Right atrium auricular region (tissue), 2 donors: ENCODE data around the gene TULP1. TPM values are rescaled to one million over a fixed set of nuclear protein-coding genes. Genes with fewer than 3 reads are reported as not detected.

Experiments
- DNase-seq: peaks from one replicate; pipeline ENCODE4 v3.0.0-alpha.2; 2019; ENCODE audit warnings: low spot score
- H3K27ac ChIP-seq, 2 donors: fragments of 200-600 bp; sonication (generic); 1 replicate in 1 of 2; 2 replicates in 1 of 2; pipeline ENCODE4 v1.5.1; 2016 to 2019
- H3K27me3 ChIP-seq, 2 donors: fragments of 200-600 bp; sonication (generic); one replicate each; pipeline versions ENCODE4 v1.5.1 to v1.6.0; 2017 to 2019
- H3K36me3 ChIP-seq: fragments of 200-600 bp; sonication (generic); one replicate; pipeline ENCODE4 v1.5.1; 2016
- H3K4me1 ChIP-seq, 2 donors: fragments of 200-600 bp; sonication (generic); one replicate each; pipeline versions ENCODE4 v1.5.1 to v1.6.0; 2017 to 2019
- H3K4me3 ChIP-seq, 2 donors: fragments of 200-600 bp; sonication (generic); 1 replicate in 1 of 2; 2 replicates in 1 of 2; pipeline ENCODE4 v1.5.1; 2017 to 2019; ENCODE audit warnings: mild to moderate bottlenecking in 1 of 2, moderate library complexity in 1 of 2
- H3K9me3 ChIP-seq, 2 donors: fragments of 200-600 bp; sonication (generic); one replicate each; pipeline ENCODE4 v1.5.1; 2019
- CTCF ChIP-seq, 2 donors: fragments of 200-600 bp; sonication (generic); IDR thresholded peaks; one replicate each; pipeline ENCODE4 v1.5.1; 2019; ENCODE audit warnings: antibody characterized with exemption in 2 of 2
- microRNA-seq, 2 donors: library from miRNA; unstranded; fragments of <30 nt; microRNA quantifications; one replicate each; pipeline ENCODE4, GENCODE V29; 2016 to 2017; ENCODE audit warnings: borderline number of aligned reads in 2 of 2, borderline replicate concordance in 1 of 2
- total RNA-seq, 2 donors: library from RNA; depleted of rRNA; stranded (reverse); fragments of >200 nt; gene quantifications; one replicate each; pipeline ENCODE4 v1.1.0, GENCODE V29; 2016

Gene TULP1
- total RNA-seq, 2 donors from 2014 or later, result not detected

GRCh38 chr6:35449287-35449881, 63.3 kb downstream of the TULP1 start:
- Histone ChIP-seq H3K4me1 (peaks cover 0 to 26% of the 10 kb centered on the region in 2 donors), H3K27me3 (no peaks in the 10 kb centered on the region), H3K9me3 (no peaks in the 10 kb centered on the region), H3K36me3 (no peaks in the 10 kb centered on the region), H3K4me3 (no peak overlapping the region), H3K27ac (no peak overlapping the region)
- DNase-seq, result no peak
- peak; percentile 52 to 81 for TF ChIP-seq CTCF (IDR thresholded peaks at IDR 0.05)

- DNase-seq, result no peak
- no peaks in the 10 kb centered on the region for H3K36me3 ChIP-seq
These were observed 64.5 kb downstream of the TULP1 start for GRCh38 chr6:35448191-35448590.

More at GRCh38 chr6:35448191-35448590, 64.5 kb downstream of the TULP1 start:
- H3K27ac ChIP-seq, result no peak overlapping the region
- peaks cover 0 to 16% of the 10 kb centered on the region in 2 donors for H3K4me1 ChIP-seq
- H3K9me3 ChIP-seq, result no peaks in the 10 kb centered on the region
- H3K4me3 ChIP-seq, result no peak overlapping the region
- no peaks in the 10 kb centered on the region for H3K27me3 ChIP-seq
- no peak for TF ChIP-seq CTCF (IDR thresholded peaks at IDR 0.05)

Small RNA genes lying within 50 kb of the gene (microRNA-seq; reads per million reads assigned to microRNA genes)
- gene MIR7111, result 0 reads per million in 2 donors

Other genes starting within 250 kb of the TULP1 start
- 1 to 10 TPM; 1.4 to 2.2 TPM for gene DEF6, start 215.1 kb downstream of the TULP1 start, total RNA-seq
- gene PPARD, start 170.3 kb downstream of the TULP1 start, total RNA-seq, result 10 to 100 TPM; 11.0 to 14.8 TPM
- 1 to 10 TPM; 3.4 to 3.5 TPM for gene FANCE, start 60.6 kb downstream of the TULP1 start, total RNA-seq
- 100 to 1,000 TPM; 571 to 831 TPM for gene RPL10A, start 44.5 kb downstream of the TULP1 start, total RNA-seq
- gene TEAD3, start 15.8 kb downstream of the TULP1 start, total RNA-seq, result 10 to 100 TPM; 19.3 to 37.1 TPM
- gene FKBP5, start 176.0 kb upstream of the TULP1 start, total RNA-seq, result 100 to 1,000 TPM; 135 TPM
- gene ARMC12, start 224.1 kb upstream of the TULP1 start, total RNA-seq, result under 1 TPM in 1 of 2 donors, not detected in 1; 0.39 TPM